Right ventricle myocardium superior (tissue), 1 donor: ENCODE data around the gene HSP90AA1. TPM values are rescaled to one million over a fixed set of nuclear protein-coding genes. Genes with fewer than 3 reads are reported as not detected.
"Not testable (repeated sequence)": the region's sequence is repeated elsewhere in the genome, so short reads cannot be mapped to it uniquely, and the experiment has no call there.

ENCODE experiments used
- ATAC-seq: fragments of 200-7000 bp; cut with Tn5 transposase; one replicate; pipeline ENCODE4 v1.9.1; 2020; ENCODE audit warnings: mild to moderate bottlenecking; ENCODE audit not compliant: poor library complexity
- DNase-seq: peaks from one replicate; pipeline ENCODE4 v3.0.0-alpha.2; 2020
- intact Hi-C: fragments of 100-400 bp; cut with DNase I; formaldehyde crosslinking; loops from one replicate; pipeline ENCODE4 v1.11.2; 2022
- long read RNA-seq: library from polyadenylated mRNA; unstranded; transcript quantifications from one replicate; pipeline ENCODE4 v2.0.0, GENCODE V29; 2021
- total RNA-seq: library from RNA; stranded (reverse); fragmentation: NEBNext Ultra II Directional; extraction: Animal tissue kit (Norgen Biotek cat#: 25700); gene quantifications from one replicate; pipeline ENCODE4 v1.2.1, GENCODE V29; 2021
- donor health status: DM: no; HTN: yes; CAD: no; lungs with severe emphysema.

The HSP90AA1 gene
- total RNA-seq, result 483 TPM
- long read RNA-seq, transcript HSP90AA1-201 (11 exons, 3,379 nt), result major isoform, 437 of 607 reads
- long read RNA-seq, partial matches to known transcripts, result 146 of 607 reads
- long read RNA-seq, other reads (novel, unspliced or antisense), result 23 of 607 reads

DNA sequence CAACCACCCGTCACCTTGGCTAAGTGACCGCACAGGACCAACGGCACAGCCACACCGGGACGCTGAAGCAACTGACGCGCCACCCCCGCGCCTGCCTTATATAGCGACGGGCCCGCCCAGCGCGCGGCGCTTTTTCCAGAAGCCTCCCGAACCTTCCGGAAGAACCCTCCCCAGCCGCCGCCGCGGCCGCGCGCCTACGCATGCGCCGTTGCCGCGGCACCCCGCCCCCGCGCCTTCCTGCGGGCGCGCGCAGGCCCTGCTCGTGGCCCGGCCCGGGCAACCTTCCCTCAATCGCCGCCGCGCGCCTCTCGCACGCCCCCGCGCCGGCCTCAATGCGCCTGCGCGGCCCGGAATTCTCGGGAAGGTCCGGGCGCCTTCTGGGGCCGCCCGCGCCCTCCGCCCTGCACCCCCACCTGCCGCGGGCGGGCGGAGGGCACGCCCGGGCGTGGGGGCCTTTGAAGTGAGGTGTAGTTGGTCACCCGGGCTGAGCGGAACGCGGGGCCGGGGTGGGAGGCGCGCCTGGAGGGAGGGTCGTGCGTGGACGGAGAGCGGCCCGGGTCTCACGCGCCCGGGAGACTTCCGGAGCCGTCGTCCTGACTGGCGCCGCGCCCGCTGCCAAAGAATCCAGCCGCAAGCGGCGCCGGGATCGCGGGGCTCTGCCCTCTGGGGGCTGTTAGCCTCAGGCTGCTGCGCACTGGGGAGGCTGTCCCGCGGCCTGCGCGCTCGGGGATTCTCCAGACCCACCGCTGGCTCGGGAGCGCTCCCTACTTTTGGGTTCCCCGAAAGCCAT, at the start of gene HSP90AA1:
Gene HSP90AA1 (minus strand): TSS at position 73 of the 790 bp plus-strand sequence. CDS start 666 bp downstream, outside the sequence.
- ATAC-seq (peak; percentile 95), DNase-seq (peak; percentile 98)
- intact Hi-C loops, result no loop called here

DNA sequence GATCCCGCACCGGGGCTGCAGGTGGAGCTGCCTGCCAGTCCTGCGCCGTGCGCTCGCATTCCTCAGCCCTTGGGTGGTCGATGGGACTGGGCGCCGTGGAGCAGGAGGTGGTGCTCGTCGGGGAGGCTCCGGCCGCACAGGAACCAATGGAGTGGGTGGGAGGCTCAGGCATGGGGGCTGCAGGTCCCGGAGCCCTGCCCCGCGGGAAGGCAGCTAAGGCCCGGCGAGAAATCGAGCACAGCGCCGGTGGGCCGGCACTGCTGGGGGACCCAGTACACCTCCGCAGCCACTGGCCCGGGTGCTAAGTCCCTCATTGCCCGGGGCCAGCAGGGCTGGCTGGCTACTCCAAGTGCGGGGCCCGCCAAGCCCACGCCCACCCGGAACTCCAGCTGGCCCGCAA, 48.6 kb upstream of the HSP90AA1 start:
- intact Hi-C loops, ATAC-seq, DNase-seq: not testable (repeated sequence)

DNA sequence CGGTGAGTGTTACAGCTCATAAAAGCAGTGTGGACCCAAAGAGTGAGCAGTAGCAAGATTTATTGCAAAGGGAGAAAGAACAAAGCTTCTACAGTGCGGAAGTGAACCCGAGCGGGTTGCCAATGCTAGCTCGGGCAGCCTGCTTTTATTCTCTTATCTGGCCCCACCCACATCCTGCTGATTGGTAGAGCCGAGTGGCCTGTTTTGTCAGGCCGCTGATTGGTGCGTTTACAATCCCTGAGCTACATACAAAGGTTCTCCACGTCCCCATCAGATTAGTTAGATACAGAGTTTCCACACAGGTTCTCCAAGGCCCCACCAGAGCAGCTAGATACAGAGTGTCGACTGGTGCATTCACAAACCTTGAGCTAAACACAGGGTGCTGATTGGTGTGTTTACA, 47.9 kb upstream of the HSP90AA1 start:
- ATAC-seq, DNase-seq, intact Hi-C loops: not testable (repeated sequence)

DNA sequence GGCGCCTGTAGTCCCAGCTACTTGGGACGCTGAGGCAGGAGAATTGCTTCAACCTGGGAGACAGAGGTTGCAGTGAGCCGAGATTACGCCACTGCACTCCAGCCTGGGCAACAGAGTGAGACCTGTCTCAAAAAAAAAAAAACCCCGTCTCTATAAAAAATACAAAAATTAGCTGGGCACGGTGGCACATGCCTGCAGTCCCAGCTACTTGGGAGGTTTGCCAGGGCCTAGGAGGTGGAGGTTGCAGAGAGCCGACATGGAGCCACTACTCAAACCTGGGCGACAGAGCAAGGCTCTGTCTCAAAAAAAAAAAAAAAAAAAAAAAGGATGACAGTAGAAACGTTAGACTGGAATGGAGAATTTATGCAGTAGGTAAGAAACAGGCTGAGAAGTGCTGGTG, 47.2 kb upstream of the HSP90AA1 start:
- intact Hi-C loops, DNase-seq, ATAC-seq: not testable (repeated sequence)

DNA sequence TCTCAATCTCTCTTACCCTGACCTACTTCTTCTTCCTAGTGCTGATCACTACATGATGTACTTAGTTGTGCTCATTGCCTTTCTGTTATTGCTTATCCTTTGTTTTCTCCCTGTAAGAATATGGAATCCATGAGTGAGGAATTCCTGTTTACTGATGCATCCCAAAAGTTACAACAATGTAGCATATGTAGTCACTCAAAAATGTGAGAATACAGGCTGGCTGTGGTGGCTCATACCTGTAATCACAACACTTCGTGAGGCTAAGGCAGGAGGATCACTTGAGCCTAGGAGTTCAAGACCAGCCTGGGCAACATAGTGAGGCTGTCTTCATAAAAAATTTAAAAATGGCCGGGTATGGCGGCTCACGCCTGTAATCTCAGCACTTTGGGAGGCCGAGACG, 44.9 kb upstream of the HSP90AA1 start:
- DNase-seq (no peak), ATAC-seq (no peak)
- intact Hi-C loops, result no loop called here

DNA sequence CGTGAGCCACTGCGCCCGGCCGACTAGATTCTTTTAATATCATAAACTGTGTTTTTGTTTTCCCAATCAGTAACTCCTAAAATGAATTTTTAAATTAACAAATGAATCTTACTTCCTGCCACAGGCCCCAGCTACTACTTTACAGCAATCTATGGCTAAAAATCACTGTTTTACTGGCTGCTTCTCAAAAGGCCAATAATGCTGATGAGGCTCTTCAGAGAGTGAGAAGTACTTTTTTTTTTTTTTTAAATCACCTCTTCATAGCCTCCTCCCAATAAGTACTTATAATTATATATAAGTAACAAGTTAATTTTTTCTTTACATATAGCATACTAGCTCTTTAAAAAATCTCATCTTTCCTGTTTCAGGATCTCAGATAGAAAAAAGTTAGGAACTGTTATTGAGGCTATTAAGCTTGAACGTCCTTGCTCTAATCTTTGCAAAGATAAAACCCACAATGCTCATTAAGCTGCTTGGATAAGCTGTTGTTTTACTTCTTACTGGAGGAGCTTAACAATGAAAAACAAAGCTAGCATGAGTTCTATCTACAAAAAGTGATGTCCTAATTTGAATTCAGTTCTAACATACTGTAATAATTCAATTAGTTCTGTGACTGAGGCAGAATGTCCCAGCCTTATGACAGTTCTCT, 40.1 kb upstream of the HSP90AA1 start:
- DNase-seq (no peak), ATAC-seq (no peak)
- intact Hi-C loops, result no loop called here

DNA sequence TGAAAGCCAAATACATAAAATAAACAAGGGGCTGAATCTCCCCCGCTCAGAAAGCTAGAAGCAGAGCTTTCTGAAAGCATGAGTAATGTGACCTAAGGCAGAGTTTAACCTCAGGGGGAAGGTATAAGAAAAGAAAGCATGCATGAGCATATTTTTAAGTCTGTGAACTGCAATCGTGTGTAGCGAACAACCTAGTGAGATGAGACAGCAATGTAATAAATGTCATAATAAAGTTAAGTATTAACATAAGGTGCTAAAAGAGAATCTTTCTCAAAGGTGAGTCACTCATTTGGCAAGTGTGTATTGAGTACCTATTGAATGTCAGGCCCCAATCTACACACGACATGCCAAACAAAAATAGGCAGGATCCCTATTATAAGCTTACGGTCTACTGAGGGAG, 38.7 kb upstream of the HSP90AA1 start:
- DNase-seq, result no peak
- intact Hi-C loops, result no loop called here
- ATAC-seq, result no peak

DNA sequence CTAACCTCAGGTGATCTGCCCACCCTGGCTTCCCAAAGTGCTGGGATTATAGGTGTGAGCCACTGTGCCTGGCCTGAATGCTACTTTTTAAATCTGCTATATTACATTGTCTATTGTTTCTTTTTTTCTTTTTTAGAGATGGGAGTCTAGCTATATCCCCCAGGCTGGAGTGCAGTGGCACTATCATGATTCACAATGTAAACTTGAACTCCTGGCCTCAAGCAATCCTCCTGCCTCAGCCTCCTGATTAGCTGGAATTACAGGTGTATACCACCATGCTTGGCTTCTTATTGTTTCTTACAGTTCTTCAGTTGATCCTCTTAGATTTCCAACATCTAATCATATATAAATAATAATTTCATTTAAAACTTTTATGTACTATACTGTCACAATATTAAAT, 37.6 kb upstream of the HSP90AA1 start:
- DNase-seq (no peak), ATAC-seq (no peak)
- intact Hi-C loops, result no loop called here

DNA sequence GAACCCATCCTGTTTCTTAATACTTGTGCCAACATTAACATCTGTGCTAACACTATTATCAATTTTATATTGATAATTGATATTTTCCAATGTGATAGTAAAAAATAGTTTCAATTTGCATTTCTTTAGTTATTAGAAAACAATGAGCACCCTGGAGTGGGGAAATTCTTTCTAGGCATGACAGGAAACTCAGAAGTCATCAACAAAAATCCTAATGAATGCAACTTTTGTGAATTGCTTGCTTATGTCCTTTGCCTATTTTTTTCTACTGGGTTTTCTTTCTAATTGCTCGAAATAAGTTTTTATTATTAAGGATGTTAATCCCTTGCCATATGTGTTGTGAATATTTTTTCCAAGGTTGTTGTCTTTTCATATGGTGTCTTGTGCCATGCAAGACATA, 34.7 kb upstream of the HSP90AA1 start:
- no peak for ATAC-seq
- intact Hi-C loops, result no loop called here
- no peak for DNase-seq

DNA sequence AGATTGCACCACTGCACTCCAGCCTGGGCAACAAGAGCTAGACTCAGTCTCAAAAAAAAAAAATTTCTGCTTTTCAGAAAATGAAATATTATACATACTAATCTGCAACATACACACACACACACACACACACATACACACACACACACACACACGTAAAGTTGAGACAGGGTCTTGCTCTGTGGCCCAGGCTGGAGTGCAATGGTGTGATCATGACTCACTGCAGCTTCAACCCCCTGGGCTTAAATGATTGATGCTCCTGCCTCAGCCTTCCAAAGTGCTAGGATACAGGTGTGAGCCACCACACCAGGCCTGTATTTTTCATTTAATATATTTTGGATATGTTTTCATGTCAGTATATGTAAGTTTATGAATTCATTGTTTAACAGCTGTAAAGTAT, 34.0 kb upstream of the HSP90AA1 start:
- DNase-seq (no peak), ATAC-seq (no peak)
- intact Hi-C loops, result no loop called here

DNA sequence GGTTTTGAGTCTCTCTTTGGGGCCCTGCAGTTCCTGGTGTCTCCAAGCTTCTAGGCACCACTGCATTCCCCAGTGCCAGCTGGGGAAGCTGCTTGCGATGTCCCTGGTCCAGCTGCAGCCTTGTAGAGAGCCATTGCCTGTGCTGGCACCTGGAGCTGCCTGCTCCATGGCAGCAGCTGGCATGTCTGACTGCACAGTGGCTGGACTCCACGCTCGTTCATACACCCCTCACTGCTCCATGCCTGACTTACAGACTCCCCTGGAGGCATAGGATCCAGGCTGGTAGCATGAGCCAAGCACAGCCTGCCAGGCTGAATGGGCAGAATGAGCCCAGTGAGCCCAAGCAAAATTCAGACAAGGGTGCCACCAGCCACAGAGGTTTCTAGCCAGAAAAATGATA, 31.0 kb upstream of the HSP90AA1 start:
- intact Hi-C loops, result no loop called here
- no peak for DNase-seq
- no peak for ATAC-seq

DNA sequence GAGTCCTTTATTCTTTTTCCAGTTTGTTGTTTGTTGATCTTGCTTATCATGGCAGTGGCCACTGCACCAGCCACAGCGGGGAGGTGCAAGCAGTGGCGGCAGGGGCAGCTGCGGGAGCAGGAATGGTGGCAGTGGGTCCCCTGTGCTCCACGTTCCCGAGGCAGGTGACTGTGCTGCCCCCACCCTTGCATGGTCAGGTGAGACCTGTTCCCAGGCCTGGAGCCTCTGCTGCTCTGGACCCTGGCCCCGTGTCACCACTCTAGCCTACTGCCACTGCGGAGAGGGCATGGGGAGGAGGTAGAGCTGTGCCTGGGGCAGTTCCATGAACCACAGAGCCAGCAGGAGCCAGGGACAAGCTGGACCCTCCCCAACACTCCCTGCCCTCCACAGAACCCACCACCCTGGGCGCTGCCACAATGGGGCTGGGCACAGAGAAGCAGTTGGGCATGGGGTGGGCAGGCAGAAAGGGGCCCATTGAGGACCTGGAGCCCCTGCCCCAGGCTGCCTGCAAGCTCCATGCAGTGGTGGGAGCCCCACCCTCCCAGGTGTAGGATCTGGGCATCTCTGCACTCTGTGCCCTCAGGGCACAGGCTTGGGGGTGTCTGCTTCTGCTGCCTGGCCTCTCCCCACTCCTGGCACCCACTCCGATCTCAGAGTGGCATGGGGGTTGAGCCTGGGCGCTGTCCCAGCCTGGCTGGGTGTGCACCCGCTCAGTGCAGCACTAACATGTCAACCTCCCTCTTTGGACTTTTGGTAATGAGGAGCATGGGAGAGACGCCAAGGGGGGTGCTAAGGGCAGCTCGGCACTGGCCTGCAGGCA, 29.7 kb upstream of the HSP90AA1 start:
- DNase-seq (no peak), ATAC-seq (no peak)
- intact Hi-C loops, result no loop called here

DNA sequence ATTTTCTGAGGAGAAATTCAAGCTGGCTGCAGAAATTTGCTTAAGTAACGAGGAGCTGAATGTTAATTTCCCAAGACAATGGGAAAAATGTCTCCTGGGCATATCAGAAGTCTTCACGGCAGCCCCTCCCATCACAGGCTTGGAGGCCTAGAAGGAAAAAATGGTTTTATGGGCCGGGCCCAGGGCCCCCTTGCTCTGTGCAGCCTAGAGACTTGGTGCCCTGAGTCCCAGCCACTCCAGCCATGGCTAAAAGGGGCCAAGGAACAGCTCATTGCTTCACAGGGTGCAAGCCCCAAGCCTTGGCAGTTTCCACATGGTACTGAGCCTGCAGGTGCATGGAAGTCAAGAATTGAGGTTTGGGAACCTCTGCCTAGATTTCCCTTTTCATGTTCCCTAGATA, 24.3 kb upstream of the HSP90AA1 start:
- DNase-seq, result no peak
- no peak for ATAC-seq
- intact Hi-C loops, result no loop called here

DNA sequence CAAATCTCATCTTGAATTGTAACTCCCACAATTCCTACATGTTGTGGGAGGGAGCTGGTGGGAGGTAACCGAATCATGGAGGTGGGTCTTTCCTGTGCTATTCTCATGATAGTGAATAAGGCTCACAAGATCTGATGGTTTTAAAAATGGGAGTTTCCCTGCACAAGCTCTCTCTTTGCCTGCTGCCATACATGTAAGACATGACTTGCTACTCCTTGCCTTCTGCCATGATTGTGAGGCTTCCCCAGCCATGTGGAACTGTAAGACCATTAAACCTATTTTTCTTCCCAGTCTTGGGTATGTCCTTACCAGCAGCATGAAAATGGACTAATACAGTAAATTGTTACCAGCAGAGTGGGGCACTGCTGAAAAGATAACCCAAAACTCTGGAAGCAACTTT, 22.5 kb upstream of the HSP90AA1 start:
- ATAC-seq, DNase-seq, intact Hi-C loops: not testable (repeated sequence)

DNA sequence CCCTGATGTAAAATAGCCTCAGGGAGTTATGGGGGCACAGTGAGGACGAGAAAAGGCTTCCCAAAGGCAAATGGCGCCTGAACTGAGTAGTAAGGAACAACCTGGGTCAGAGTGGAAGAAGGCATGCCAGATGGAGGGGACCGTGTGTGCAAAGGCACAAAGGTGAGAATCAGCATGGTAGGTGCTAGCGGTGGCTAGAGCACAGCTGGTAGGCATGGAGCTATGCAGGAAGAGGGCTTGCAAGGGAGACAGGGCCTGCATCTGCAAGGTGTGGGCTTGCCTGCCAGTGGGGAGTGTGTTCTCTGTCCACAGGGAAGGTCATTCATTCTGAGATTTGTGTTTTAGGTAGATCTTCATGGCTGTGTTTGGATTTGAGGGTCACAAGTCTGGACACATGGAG, 18.5 kb upstream of the HSP90AA1 start:
- ATAC-seq, result no peak
- no peak for DNase-seq
- intact Hi-C loops, result no loop called here

DNA sequence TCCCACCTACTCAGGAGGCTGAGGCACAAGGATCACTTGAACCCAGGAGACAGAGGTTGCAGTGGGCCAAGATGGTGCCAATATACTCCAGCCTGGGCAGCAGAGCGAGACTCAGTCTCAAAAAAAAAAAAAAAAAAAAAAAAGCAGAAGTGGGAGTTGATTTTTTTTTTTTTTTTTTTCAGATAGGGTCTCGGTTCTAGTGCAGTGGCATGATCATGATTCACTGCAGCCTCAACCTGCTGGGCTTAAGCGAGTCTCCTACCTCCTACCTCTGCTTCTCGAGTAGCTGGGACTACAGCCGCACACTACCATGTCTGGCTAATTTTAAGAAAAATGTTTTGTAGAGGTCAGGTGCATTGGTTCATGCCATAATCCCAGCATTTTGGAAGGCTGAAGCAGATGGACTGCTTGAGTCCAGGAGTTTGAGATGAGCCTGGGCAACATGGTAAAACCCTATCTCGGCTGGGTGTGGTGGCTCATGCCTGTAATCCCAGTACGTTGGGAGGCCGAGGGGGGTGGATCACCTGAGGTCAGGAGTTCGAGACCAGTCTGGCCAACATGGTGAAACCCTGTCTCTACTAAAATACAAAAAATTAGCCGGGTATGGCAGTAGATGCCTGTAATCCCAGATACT, 16.3 kb upstream of the HSP90AA1 start:
- ATAC-seq, result no peak
- no peak for DNase-seq
- intact Hi-C loops, result no loop called here

DNA sequence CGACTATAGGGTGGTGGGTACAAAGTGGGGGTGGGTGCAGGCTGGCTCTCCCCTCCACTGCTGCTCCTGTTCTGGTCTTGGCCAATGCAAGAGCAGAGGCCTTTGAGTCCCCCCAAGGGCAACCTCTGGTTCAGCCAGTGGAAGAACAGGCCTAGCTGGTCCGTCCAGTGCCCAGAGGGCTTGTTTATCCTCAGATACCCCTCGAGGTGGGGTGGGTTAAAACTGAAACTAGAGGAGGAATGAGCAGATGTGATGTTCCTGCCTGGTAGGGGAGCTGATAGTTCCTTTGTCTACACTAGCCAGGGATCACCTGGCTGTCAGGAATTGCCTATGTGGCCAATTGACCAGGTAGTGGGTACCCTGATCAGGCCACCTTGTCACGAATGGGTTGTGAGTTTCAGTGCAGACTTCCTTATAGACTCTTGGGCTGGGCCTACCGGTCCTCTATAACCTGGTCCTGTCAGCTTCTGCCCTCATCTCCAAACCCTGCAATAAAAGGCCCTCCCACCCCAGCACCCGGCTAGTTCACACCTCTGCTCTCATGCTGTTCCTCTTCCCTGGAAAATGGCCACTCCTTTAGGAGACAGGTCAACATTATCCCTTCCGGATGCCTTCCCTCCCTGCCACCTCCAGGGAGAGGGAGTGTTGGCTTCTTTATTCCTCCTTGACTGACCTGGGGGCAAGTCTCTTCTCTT, 10.7 kb upstream of the HSP90AA1 start:
- intact Hi-C loops, result loop anchor here (5.0 kb wide), 1 partner anchor 50 kb away; no protein-coding TSS in a partner anchor
- no peak for DNase-seq
- ATAC-seq, result no peak

DNA sequence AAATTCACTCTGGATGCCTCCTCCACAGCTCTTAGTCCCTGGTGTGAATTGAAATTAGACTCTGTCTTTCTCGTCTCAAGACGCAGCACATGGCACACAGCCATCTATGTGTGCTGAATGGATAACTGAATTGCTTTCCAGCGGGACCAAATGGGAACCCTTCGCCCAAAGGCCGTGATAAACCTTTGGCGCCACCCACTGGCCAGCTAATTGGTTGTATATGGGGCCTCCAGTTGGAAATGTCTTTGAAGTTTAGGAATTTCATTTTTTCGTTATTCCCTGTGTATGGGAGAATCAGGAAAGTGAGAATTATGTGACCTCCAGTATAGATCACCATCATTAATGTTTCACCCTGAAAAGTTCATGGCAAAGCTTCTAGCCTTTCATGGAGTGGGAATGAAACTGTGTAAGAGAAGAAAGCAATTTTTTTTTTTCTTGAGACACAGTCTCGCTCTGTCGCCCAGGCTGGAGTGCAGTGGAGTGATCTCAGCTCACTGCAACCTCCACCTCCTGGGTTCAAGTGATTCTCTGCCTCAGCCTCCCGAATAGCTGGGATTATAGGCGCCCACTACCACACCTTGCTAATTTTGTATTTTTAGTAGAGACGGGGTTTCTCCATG, 9.8 kb upstream of the HSP90AA1 start:
- ATAC-seq (peak; percentile 95), DNase-seq (peak; percentile 93)
- intact Hi-C loops, result loop anchor here (5.0 kb wide), 1 partner anchor 49 kb away; no protein-coding TSS in a partner anchor
